HG02763 (cell line): ENCODE results near the gene TMA7.

Experiments
- ATAC-seq: cut with Tn5 transposase; IDR thresholded peaks from one replicate; pipeline ENCODE4 v1.9.1; 2021; ENCODE audit warnings: mild to moderate bottlenecking, moderate library complexity; ENCODE audit not compliant: unreplicated experiment

Gene TMA7

DNA sequence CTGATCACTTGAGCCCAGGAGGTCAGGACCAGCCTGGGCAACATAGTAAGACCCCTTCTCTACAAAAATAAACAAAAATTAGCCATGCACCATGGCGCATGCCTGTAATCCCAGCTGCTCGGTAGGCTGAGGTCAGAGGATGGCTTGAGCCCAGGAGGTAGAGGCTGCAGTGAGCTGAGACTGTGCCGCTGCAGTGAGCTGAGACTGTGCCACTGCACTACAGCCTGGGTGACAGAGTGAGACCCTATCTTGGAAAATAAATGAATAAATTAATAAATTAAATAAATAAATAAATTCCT lies 53.1 kb downstream of the TMA7 start:
- ATAC-seq = no peak
